KOPT-K1 (cell line): ENCODE results near the gene HNRNPH1.

Experiments
- H3K27ac ChIP-seq: fragments of 200-600 bp; sonication (generic); 2 replicates; pipeline ENCODE4 v1.5.1; 2016; ENCODE audit warnings: antibody characterized with exemption, mild to moderate bottlenecking, low read depth, low read length; ENCODE audit not compliant: poor library complexity, severe bottlenecking
- H3K36me3 ChIP-seq: fragments of 200-600 bp; sonication (generic); 2 replicates; pipeline ENCODE4 v1.5.1; 2017; ENCODE audit warnings: antibody characterized with exemption, mild to moderate bottlenecking, low read length, moderate library complexity; ENCODE audit not compliant: insufficient read depth
- H3K9me3 ChIP-seq: fragments of 200-600 bp; sonication (generic); 2 replicates; pipeline ENCODE4 v1.5.1; 2017; ENCODE audit warnings: antibody characterized with exemption, low read length, mild to moderate bottlenecking; ENCODE audit not compliant: insufficient read depth, poor library complexity, severe bottlenecking

Gene HNRNPH1

DNA sequence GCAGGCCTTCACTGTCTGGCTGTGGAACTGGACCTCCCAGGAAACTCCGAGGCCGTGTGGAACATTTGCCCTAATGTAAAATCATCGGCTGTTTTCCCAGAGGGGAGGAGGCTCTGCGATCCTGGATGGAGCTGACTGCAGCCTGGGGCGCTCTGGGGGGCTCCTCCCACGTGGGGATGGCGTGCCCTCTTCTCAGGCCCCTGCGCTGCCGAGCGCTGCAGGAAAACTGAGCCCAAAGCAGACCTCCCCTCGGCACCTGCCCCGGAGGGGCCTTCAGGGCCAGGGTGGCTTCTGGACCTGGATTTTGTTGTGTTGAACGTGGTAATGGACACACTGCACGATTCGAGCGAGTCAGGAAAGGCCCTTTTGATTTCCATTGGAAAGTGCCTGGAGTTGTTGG lies 23.9 kb downstream of the HNRNPH1 start:
- H3K36me3 ChIP-seq = peaks cover 95% of the 10 kb centered on the region
- no peaks in the 10 kb centered on the region for H3K9me3 ChIP-seq
- H3K27ac ChIP-seq = no peak overlapping the region

GRCh38 chr5:179599100-179599499 lies 24.4 kb downstream of the HNRNPH1 start:
- no peak overlapping the region for H3K27ac ChIP-seq
- H3K36me3 ChIP-seq = peaks cover 95% of the 10 kb centered on the region
- no peaks in the 10 kb centered on the region for H3K9me3 ChIP-seq

GRCh38 chr5:179596421-179596820 lies 27.1 kb downstream of the HNRNPH1 start:
- peaks cover 99% of the 10 kb centered on the region for H3K36me3 ChIP-seq
- H3K9me3 ChIP-seq = no peaks in the 10 kb centered on the region
- H3K27ac ChIP-seq = no peak overlapping the region

DNA sequence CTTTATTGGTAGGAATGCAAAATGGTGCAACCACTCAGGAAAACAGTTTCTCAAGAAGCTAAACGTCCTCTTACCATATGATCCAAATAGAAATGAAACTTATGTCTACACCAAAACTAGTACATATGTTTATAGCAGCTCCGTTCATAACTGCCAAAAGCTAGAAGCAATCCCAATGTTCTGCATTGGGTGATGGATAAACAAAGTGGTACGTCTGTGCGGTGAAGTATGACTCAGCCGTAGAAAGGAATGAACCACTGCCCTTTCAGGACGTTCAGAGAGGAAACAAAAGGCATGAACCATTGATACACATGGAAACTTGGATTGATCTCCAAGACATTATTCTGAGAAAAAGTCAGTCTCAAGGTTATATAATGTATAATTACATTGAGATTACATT lies 27.6 kb downstream of the HNRNPH1 start:
- peaks cover 100% of the 10 kb centered on the region for H3K36me3 ChIP-seq
- H3K9me3 ChIP-seq = no peaks in the 10 kb centered on the region
- no peak overlapping the region for H3K27ac ChIP-seq

GRCh38 chr5:179588166-179588565 lies 35.3 kb downstream of the HNRNPH1 start:
- no peaks in the 10 kb centered on the region for H3K9me3 ChIP-seq
- H3K36me3 ChIP-seq = peaks cover 89% of the 10 kb centered on the region
- no peak overlapping the region for H3K27ac ChIP-seq

GRCh38 chr5:179585941-179586401 lies 37.5 kb downstream of the HNRNPH1 start:
- Histone ChIP-seq H3K27ac (no peak overlapping the region), H3K9me3 (no peaks in the 10 kb centered on the region), H3K36me3 (peaks cover 86% of the 10 kb centered on the region)

DNA sequence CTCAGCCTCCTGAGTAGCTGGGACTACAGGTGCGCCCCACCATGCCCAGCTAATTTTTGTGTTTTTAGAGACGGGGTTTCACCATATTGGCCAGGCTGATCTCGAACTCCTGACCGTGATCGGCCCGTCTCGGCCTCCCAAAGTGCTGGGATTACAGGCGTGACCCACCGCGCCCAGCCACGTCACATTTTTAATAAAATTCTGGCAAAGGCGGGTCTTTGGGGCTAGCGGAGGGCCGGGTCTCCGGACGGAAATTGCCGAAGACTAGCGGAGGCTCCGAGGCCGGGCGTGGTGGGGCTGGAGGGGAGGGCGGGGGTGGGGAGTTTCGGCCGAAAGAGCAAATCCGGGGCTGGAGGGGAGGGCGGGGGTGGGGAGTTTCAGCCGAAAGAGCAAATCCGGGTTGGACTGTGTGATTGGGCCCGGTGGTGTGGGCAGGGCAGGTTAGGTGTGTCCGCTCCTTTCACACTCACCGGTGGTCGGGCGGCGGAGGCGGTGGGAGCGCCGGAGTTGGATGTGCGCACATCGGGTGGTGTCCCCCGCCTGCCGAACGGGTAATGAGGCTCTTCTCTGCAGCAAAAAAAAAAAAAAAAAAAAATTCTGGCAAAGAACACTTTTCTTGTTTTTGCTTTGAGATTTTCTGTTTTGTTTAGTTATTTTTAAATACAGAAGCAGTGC lies 46.0 kb downstream of the HNRNPH1 start:
- Histone ChIP-seq H3K27ac (no peak overlapping the region), H3K36me3 (peaks cover 71% of the 10 kb centered on the region)

GRCh38 chr5:179572386-179572785 lies 51.1 kb downstream of the HNRNPH1 start:
- Histone ChIP-seq H3K9me3 (no peaks in the 10 kb centered on the region), H3K36me3 (peaks cover 84% of the 10 kb centered on the region), H3K27ac (no peak overlapping the region)

More for the DNA sequence above, 46.0 kb downstream of the HNRNPH1 start:
- no peaks in the 10 kb centered on the region for H3K9me3 ChIP-seq

DNA sequence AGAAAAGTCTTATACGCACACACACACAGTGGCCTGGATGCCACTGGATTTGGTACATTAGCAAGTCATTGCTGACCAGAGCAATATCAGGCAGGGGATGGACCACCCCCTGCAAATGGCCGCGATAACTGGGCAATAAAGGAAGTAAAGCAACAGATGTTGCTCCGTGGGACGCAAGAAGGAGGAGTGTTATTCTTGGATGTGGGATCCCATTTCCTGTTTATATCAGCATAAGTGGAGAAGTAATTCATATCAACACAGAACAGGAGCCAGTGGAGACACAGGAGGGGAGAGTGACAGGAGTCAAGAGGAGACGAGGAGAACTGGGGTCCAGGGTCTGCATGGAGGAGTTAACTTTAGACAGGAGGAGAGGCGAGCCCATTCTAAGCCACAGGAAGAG lies 54.8 kb downstream of the HNRNPH1 start:
- Histone ChIP-seq H3K36me3 (peaks cover 95% of the 10 kb centered on the region), H3K27ac (no peak overlapping the region)

DNA sequence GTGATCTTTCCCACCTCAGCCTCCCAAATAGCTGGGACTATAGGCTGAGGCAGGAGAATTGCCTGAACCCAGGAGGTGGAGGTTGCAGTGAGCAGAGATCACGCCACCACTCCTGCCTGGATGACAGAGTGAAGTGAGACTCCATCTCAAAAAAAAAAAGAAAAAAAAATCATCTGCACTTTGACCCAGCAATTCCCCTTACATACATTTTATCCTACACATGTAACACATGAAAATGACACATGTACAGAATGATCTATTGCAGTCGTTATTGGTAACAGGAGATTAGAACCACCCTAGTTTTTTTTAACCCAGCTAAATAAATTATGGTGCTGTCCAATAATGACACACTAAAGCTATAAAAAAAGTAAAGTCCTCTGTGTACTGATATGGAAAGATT lies 58.9 kb downstream of the HNRNPH1 start:
- Histone ChIP-seq H3K27ac (no peak overlapping the region), H3K9me3 (no peaks in the 10 kb centered on the region), H3K36me3 (peaks cover 84% of the 10 kb centered on the region)

More for the DNA sequence above, 54.8 kb downstream of the HNRNPH1 start:
- no peaks in the 10 kb centered on the region for H3K9me3 ChIP-seq
